Measurements from ENCODE around the gene ICOS. TPM values are rescaled to one million over a fixed set of nuclear protein-coding genes. Genes with fewer than 3 reads are reported as not detected.

Gene ICOS
- total and polyA plus RNA-seq, 2 of the 8 experiments (the other 6 are each of a cell fraction or from before 2014, with no cell fraction given): not detected

DNA sequence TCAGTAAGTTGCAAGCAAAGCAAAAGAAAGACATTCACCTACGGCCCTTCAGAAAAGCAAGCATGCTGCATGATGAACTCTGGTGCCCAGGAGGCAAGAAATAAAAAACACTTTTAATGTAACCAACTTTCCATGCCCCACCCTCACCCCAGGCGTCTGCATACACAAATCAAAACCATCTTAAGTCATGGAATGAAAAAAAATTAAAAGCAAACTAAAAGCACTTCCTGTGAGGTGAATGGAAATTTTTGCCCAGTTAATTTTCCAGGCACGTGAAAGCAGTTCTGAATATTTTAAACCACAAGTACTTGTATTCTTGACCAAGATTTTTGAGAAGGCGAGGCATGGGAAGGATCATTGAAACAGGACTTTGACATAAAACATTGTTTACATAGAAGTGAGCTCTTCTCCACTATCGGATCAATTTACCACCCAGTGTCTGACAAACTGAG, 2.5 kb upstream of the ICOS start:
- ChIA-PET POLR2A (ENCODE audit: partially characterized antibody) (no interaction called here), CTCF (ENCODE audit: partially characterized antibody) (interaction anchor here (0.7 to 1.7 kb wide), 3 partner anchors 10 to 461 kb away, joined by 3 to 6 read pairs (median 5); no protein-coding TSS in a partner anchor)
- Histone ChIP-seq H4K8ac (ENCODE audit: extremely low read depth, insufficient read depth, low read length) (no peak overlapping the region), H4K20me1 (replicated peaks in 1 of 2; ENCODE audit: control insufficient read depth in 1 of 2, insufficient read depth in 2 of 2, low read length in 2 of 2) (no peaks in the 10 kb centered on the region), H3K9me3 (ENCODE audit: insufficient read depth in 2 of 2, low read depth in 1 of 2, low read length in 1 of 2) (no peaks in the 10 kb centered on the region), H3K18ac (ENCODE audit: extremely low read depth, low read length) (no peak overlapping the region), H2BK15ac (ENCODE audit: low read length) (no peak overlapping the region), H2AK5ac (ENCODE audit: low read depth, low read length) (no peak overlapping the region), H2BK12ac (ENCODE audit: low read depth, low read length) (no peak overlapping the region), H3K79me2 (ENCODE audit: control insufficient read depth in 1 of 2, insufficient read depth in 2 of 2, low read length in 2 of 2) (no peaks in the 10 kb centered on the region), H3K4me1 (replicated peaks in 1 of 4; ENCODE audit: control insufficient read depth in 3 of 4, insufficient read depth in 4 of 4, low read length in 3 of 4) (no peaks in the 10 kb centered on the region), H3K4me2 (ENCODE audit: insufficient read depth in 1 of 2, low read depth in 2 of 2, low read length in 2 of 2) (no peak overlapping the region), H3K4ac (replicated peaks; ENCODE audit: insufficient read length, low read depth, low read length) (no peak overlapping the region), H3K4me3 (ENCODE audit: extremely low read depth in 1 of 4, insufficient read depth in 2 of 4, low read depth in 3 of 4, low read length in 4 of 4) (no peak overlapping the region), H3K36me3 (ENCODE audit: control insufficient read depth in 2 of 4, insufficient read depth in 4 of 4, low read length in 3 of 4) (no peaks in the 10 kb centered on the region; a peak in 1 of 8 replicates), H2BK120ac (replicated peaks; ENCODE audit: low read depth, low read length) (no peak overlapping the region), H2BK5ac (ENCODE audit: low read depth, low read length) (no peak overlapping the region), H4K5ac (ENCODE audit: insufficient read length, low read depth, low read length) (no peak overlapping the region), H2BK20ac (ENCODE audit: low read length) (no peak overlapping the region), H3K14ac (ENCODE audit: insufficient read length) (no peak overlapping the region), H3K79me1 (ENCODE audit: low read depth, low read length) (no peaks in the 10 kb centered on the region), H2AFZ (ENCODE audit: low read length) (no peak overlapping the region), H3K23me2 (ENCODE audit: low read depth, low read length) (no peaks in the 10 kb centered on the region), H3K27ac (ENCODE audit: low read depth, low read length) (no peak overlapping the region), H3K9ac (replicated peaks in 1 of 4; ENCODE audit: extremely low read depth in 1 of 4, low read depth in 3 of 4, low read length in 3 of 4) (no peak overlapping the region), H3K23ac (ENCODE audit: insufficient read length) (no peak overlapping the region), H4K91ac (replicated peaks; ENCODE audit: insufficient read length, low read length) (no peak overlapping the region), H3K27me3 (replicated peaks in 1 of 4; ENCODE audit: control insufficient read depth in 3 of 4, extremely low read depth in 1 of 4, insufficient read depth in 3 of 4, low read length in 3 of 4) (no peaks in the 10 kb centered on the region), H3K56ac (replicated peaks; ENCODE audit: insufficient read length, low read depth, low read length) (no peak overlapping the region)
- no peak for TF ChIP-seq CEBPB (IDR thresholded peaks at IDR 0.05; ENCODE audit: low read depth, low read length)
- no peak for TF ChIP-seq SP4 (IDR thresholded peaks at IDR 0.05; ENCODE audit: low read length)
- no peak for TF ChIP-seq ATF3 (IDR thresholded peaks at IDR 0.05; ENCODE audit: insufficient read depth, low read depth, low read length)
- TF ChIP-seq NANOG (IDR thresholded peaks at IDR 0.05; ENCODE audit: insufficient read depth, low read depth, low read length, poor library complexity, severe bottlenecking): no peak
- DNase-seq (ENCODE audit: low read depth in 1 of 2, low spot score in 2 of 2) (no peak), FAIRE-seq (no peak)
- WGBS, 2 experiments (ENCODE audit: extremely low coverage in 1 of 2, insufficient coverage in 1 of 2, insufficient read length in 1 of 2, insufficient replicate concordance in 2 of 2, low coverage in 1 of 2, low lambda C conversion rate in 2 of 2, missing lambda C conversion rate in 1 of 2): 67% methylated on average over 5 of the region's 5 CpGs; no CpG with 5 or more reads in 1 of the 2 experiments

All from H1 (cell line).